Brain microvascular endothelial cell (primary cell): Measurements from ENCODE around the gene KLHL8.

ENCODE experiments used
- DNase-seq: peaks from one replicate; pipeline ENCODE4 v3.0.0-alpha.2; 2020
- H3K27ac ChIP-seq: fragments of 250-450 bp; sonication (Bioruptor Pico); 2 replicates; pipeline ENCODE4 v1.5.1; 2020; ENCODE audit warnings: mild to moderate bottlenecking, moderate library complexity
- H3K27me3 ChIP-seq: fragments of 250-450 bp; sonication (Bioruptor Pico); replicated peaks from 2 replicates; pipeline ENCODE4 v1.5.1; 2020; ENCODE audit warnings: mild to moderate bottlenecking
- H3K36me3 ChIP-seq: fragments of 250-450 bp; sonication (Bioruptor Pico); replicated peaks from 2 replicates; pipeline ENCODE4 v1.5.1; 2020; ENCODE audit warnings: mild to moderate bottlenecking
- H3K4me3 ChIP-seq: 2 replicates; pipeline ENCODE4 v1.5.1; 2011; ENCODE audit warnings: low read depth, mild to moderate bottlenecking, control low read depth, low read length, moderate library complexity
- in situ Hi-C: cut with HindIII; loops from 2 replicates; pipeline ENCODE4 v1.10.0; 2017; ENCODE audit warnings: low sequenced_read_pairs, low pct_ligation_motif_present
- TF ChIP-seq, protein P1 (sequence below): IDR thresholded peaks from 2 replicates; pipeline ENCODE4 v1.5.1; 2011; ENCODE audit warnings: low read depth, mild to moderate bottlenecking, moderate library complexity, low read length, control low read depth, inconsistent platforms; ENCODE audit errors: missing control alignments

KLHL8 gene

DNA sequence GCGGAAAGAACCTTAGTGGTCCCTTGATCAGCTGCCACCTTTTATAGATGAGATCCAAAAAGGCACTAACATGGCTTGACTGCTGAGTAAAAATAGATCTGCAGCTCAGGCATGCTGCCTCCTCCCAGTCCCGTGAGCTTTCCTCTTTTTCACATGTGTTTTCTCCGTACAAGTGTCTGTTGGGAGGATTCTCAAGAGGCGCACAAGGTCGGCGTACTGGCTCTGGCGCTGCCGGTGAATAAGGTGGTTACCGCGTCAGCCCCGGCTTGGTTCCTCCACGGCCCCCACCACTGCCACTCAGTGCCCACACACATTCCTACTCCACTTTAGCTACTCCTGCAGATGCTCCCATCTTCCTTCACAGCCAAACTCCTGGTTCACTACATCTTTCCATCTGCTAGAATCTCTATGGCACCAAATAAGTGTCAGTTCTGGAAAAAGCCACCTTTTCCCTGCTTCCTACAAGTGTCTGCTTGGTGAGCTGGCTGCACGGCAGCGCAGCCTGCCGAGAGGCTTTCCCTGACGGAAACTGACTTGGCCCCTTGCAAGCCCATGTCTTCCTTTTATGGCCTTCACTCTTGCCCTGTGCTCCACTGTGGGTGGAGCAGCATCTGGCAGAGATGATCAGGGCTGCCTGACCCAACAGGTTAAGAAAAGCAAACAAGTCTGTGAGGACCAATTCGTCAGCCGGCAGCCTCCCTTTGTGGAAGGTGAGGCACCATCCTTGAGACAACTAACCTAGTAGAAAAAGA, 99.8 kb downstream of the KLHL8 start:
- H3K27ac ChIP-seq = peak overlapping the region; percentile 70
- in situ Hi-C loops = loop anchor here (25.0 kb wide), 1 partner anchor 183 kb away; the partner anchor contains the start of gene AFF1

DNA sequence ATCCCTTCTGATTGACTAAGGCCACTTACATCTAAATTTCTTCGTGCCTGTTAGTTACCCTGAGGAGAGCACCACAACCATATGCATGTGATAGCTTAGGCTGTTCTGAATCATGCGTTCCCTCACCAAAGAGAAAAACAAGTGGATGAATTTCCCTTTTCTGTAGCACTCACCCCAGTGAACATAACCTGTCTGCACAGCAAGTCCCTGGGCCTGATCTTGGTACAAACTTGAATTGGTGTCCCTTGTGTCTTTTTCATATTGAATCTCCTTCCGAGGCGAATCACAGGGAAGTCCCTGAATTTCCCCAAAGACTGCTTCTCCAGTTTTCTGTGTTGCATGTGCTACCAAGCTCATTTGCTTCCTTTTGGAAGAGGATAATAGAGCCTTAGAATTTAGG, 100.4 kb downstream of the KLHL8 start:
- in situ Hi-C loops = loop anchor here (25.0 kb wide), 1 partner anchor 183 kb away; the partner anchor contains the start of gene AFF1
- no peak for DNase-seq
- H3K36me3 ChIP-seq = peaks cover 7% of the 10 kb centered on the region

More for the DNA sequence above, 99.8 kb downstream of the KLHL8 start:
- Histone ChIP-seq H3K36me3 (peaks cover 4% of the 10 kb centered on the region), H3K27me3 (no peaks in the 10 kb centered on the region), H3K4me3 (no peak overlapping the region)
- TF ChIP-seq, protein P1, sequence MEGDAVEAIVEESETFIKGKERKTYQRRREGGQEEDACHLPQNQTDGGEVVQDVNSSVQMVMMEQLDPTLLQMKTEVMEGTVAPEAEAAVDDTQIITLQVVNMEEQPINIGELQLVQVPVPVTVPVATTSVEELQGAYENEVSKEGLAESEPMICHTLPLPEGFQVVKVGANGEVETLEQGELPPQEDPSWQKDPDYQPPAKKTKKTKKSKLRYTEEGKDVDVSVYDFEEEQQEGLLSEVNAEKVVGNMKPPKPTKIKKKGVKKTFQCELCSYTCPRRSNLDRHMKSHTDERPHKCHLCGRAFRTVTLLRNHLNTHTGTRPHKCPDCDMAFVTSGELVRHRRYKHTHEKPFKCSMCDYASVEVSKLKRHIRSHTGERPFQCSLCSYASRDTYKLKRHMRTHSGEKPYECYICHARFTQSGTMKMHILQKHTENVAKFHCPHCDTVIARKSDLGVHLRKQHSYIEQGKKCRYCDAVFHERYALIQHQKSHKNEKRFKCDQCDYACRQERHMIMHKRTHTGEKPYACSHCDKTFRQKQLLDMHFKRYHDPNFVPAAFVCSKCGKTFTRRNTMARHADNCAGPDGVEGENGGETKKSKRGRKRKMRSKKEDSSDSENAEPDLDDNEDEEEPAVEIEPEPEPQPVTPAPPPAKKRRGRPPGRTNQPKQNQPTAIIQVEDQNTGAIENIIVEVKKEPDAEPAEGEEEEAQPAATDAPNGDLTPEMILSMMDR = no peak
- peak; percentile 49 for DNase-seq

DNA sequence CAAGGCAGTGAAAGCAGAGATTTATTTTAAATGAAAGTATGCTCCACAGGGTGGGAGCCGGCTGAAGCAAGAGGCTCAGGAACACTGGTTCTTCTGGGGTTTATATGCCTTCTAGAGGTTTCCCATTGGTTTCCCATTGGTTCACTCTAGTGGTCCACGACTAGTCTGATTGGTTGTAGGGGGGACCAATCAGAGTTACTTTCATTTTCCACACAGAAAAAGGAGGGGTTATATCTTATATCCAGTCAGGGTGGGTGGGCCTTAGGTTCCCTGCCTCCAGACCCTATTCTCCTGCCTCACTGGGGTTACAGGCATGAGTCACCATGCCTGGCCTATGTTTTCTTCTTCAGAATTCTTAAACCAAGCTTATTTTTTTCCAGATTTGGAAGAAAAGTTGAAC, 101.6 kb downstream of the KLHL8 start:
- Histone ChIP-seq H3K27ac (peak overlapping the region; percentile 70), H3K27me3 (no peaks in the 10 kb centered on the region), H3K36me3 (peaks cover 12% of the 10 kb centered on the region), H3K4me3 (no peak overlapping the region)
- peak; percentile 91 for DNase-seq
- in situ Hi-C loops = loop anchor here (25.0 kb wide), 1 partner anchor 182 kb away; the partner anchor contains the start of gene AFF1
- TF ChIP-seq, protein P1 = no peak

More for the DNA sequence above, 100.4 kb downstream of the KLHL8 start:
- TF ChIP-seq, protein P1 = no peak
- peak overlapping the region; percentile 70 for H3K27ac ChIP-seq
- no peaks in the 10 kb centered on the region for H3K27me3 ChIP-seq
- H3K4me3 ChIP-seq = no peak overlapping the region

DNA sequence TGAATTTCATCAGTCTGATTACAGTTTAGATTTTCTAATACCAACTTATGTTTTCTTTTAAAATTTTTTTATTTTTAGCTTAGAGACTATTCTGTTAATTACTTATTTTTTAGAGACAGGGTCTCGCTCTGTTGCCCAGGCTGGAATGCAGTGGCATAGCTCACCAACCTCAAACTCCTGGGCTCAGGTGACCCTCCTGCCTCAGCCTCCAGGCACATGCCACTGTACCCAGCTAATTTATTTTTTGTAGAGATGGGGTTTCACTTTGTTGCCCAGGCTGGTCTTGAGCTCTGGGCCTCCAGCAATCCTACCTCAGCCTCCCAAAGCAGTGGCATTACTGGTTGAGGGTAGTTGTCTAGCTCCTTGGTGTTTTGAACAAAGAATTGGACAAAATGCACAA, 102.0 kb downstream of the KLHL8 start:
- in situ Hi-C loops = loop anchor here (25.0 kb wide), 1 partner anchor 181 kb away; the partner anchor contains the start of gene AFF1
- TF ChIP-seq, protein P1 = no peak
- Histone ChIP-seq H3K4me3 (no peak overlapping the region), H3K27ac (peak overlapping the region; percentile 33), H3K27me3 (no peaks in the 10 kb centered on the region), H3K36me3 (peaks cover 12% of the 10 kb centered on the region)
- no peak for DNase-seq

DNA sequence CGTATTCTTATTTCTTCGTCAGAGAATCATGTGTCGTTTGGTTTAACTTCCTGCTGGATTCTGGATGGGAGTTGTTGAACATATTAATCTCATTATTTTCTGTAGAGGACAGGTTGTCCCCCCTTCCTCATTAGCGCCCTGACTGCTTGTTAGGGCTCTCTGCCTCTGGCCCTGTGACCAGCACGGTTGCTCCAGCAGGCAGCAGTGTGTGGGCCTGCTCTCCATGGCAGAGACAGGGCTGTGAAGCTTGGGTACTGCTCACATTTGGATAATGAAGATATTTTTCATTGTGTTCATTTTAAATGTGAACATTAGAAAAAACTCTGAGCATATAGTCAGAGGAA, 102.7 kb downstream of the KLHL8 start:
- peaks cover 12% of the 10 kb centered on the region for H3K36me3 ChIP-seq
- H3K27ac ChIP-seq = no peak overlapping the region
- no peaks in the 10 kb centered on the region for H3K27me3 ChIP-seq
- TF ChIP-seq, protein P1 = no peak
- H3K4me3 ChIP-seq = no peak overlapping the region
- in situ Hi-C loops = loop anchor here (25.0 kb wide), 1 partner anchor 180 kb away; the partner anchor contains the start of gene AFF1
- no peak for DNase-seq
